CD4-positive, alpha-beta T cell treated with Interleukin-6 at 100 ng/mL for 8 hours (primary cell): ENCODE measurements around the gene DHRS2.
"Not testable (repeated sequence)": the region's sequence is repeated elsewhere in the genome, so short reads cannot be mapped to it uniquely, and the experiment has no call there.

Experiments used
- DNase-seq: peaks from one replicate; pipeline ENCODE4 v3.0.0-alpha.2; 2020; ENCODE audit warnings: mixed read lengths, low spot score

Gene DHRS2

DNA sequence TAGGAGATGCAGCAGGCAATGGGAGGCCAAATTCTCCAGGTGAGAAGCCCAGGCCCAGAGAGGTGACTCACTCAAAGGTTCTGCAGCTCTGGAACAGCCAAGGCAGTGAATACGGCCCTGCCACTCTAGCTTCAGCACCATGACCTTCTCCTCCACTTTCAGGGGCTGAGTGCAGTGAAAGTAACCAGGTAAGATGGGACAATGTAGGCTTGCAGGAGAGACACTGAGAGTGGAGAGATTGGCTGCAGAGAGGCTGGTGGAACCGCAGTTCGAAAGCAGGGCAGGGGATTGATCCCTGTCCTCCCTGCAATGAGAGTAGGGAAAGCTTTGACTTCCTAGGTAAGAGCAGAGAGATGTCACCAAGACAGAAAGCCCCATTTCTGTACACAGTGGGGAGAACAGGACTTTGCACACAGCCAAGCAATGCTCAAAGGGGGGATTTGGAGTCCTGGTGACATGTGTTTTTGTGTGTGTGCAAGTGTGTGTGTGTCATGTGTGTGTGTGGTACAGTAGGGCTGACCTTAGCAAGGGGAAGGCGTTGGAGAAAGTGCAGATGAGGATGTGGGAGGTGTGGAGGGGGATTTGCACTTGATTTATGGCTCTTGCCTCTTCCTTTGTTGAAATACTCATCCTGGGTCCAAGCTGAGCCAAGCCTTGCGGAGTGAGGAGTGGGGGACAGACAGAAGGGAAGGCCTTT lies 12.7 kb downstream of the DHRS2 start:
- no peak for DNase-seq

DNA sequence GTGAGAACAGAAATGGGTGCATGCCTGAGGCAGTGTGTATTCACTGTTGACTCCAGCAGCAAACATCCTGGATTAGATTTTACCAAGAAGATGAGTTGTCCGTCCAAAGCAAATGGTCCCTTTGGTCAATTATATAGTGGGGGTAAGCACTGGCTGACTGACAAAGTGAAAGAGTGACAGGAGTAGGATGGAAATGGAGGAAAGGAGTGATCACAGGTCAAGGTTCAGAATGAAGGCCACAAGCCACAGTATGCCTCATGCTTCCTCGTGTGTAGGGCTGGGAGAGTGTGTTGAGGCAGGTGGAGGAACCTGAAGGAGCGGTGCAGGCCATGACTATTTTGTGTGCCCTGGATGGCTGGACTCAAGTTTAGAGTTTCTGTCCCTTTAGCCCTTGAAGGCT lies 14.3 kb downstream of the DHRS2 start:
- no peak for DNase-seq

DNA sequence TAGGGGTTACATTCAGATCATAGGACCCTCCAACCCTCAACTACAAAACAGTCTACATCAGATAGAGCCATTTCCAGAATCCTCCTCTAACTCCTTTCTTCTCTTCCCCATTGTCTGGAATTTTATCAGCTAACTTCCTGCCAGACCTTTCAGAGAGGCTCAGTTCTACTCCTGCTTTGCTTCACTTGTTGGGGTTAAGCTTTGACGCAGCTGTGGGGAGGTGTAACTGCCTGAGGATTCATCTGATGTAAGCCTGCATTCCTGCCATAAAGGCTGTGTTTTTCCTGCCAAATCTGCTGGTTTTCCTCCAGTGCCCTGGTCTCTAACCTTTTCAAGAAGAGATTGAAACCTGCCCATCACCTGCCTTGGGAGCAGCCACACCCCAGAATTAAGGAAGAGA lies 16.9 kb downstream of the DHRS2 start:
- no peak for DNase-seq

DNA sequence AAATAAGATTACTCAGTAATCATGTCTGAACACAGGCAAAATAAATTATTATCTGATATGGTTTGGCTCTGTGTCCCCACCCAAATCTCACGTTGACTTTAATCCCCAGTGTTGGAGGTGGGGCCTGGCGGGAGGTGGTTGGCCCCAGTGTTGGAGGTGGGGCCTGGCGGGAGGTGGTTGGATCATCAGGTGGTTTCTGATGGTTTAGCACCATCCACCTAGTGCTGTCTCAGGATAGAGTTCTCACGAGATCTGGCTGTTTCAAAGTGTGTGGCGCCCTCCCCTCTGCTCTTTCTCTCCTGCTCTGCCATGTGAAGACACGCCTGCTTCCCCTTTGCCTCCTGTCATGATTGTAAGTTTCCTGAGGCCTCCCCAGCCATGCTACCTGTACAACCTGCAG lies 18.1 kb downstream of the DHRS2 start:
- DNase-seq: no peak

DNA sequence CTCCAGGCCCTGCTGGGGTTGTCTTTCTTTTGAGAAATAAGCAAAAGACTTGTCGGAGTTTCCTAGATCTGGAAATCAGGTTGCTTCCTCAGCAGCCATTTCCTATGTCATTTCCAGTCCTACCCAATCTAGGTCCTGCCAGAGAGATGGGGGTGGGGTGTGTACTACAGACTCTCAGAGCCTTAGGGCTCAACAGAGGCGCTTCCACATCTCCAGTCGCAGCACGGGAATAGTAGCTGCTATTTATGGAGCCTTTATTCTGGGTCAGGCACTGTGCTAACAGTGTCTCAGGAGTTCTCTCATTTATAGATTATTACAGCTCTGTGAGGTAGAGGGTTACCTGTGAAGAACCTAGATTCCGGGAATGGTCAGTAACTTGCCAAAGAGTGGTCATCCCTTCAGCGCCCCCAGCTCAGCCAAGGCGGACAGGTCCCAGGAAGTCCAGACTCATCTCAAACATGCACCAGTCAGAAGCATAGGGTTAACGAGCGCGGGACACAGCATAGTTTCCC lies 21.9 kb downstream of the DHRS2 start:
- DNase-seq: no peak

DNA sequence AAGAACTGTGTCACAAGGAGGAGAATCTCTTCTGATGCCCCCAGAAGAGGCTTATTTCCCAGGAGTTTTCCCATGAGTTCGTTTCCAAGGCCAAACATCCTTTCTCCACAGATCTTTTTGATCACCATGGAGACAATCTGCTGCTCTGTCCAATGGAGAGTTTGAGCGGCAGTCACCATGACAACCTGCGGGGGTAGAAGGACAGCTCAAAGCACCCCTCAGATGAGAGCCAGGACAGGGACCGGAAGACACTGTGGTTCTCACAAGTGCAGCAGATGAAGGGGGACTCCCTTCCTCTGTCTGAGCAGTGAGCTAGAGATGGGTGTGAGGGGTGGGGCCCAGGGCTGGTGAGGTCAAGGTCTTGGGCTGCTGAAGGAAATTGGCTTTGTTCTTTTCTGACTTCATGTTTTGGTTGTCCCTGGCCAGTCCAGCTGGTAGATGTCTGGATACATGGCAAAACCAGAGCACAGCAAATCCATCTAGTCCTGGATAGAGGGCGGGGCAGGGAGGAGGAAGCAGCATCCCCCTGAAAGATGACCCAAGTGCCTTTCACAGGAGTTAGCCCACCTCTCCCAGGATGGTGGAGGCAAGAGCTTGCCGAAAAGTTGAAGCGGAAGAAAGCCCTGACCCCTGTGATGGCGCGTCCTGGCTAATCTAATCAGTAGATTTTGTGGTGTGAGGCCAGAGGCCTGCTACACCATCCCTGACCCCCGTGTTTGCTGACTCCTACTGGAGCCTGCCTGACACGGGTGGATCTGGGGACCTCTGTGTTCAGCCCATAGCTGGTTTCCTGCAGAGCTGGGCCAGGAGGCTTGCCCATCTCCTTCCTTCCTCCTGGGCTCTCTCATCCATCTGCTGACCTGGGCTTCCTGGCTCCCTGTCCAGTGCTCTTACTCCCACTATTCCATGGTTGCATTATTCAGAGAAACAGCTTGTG lies 24.4 kb downstream of the DHRS2 start:
- DNase-seq: no peak

- DNase-seq: no peak
These were observed 25.4 kb downstream of the DHRS2 start for GRCh38 chr14:23661542-23661941.

DNA sequence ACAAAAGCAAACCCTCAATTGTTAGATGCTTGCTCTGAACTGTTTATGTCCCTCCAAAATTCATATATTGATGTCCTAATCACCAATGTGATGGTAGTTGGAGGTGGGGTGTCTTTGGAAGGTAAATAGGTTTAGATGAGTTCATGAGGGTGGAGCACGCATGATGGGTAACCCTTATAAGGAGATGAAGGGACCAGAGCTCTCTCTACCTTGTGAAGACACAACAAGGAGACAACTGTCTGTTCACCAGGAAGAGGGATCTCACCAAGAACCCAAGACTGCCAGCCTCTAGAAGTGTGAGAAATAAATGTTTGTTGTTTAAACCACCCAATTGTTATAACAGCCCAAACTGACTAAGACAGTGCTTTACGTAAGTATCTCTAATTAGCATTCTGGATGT lies 27.0 kb downstream of the DHRS2 start:
- no peak for DNase-seq

GRCh38 chr14:23663711-23664110 lies 27.5 kb downstream of the DHRS2 start:
- DNase-seq: no peak

DNA sequence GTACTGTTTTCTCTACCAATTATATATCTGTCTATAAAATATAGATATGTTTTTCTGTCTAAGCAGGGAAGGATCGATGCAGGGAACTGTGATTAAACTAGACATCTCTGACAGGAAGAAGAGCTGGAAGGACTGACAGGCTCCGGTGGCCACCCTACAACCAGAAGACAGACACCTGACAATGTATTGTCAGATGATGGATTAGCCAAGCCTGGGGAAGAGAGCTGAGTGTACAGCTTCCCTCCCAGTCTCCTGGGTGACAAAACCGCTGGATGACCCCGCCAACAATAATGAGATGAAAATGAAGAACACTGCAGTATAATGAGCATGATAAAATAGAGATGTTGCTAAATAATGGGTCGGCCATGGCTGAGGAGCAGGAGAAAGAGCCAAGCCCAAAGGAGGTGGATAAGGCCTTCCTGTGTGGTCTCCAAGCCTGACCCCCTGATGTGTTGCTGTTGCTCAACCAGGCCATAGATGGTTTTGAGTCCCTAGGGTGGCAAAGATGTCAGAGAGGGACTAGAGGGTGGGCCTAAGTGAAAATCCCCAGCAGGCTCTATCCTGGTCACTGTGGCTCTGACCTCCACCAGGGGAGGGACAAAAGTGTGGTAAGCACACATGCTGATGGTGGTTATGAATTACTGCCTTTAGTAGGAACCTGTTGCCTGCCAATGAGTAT lies 28.2 kb downstream of the DHRS2 start:
- DNase-seq: no peak

DNA sequence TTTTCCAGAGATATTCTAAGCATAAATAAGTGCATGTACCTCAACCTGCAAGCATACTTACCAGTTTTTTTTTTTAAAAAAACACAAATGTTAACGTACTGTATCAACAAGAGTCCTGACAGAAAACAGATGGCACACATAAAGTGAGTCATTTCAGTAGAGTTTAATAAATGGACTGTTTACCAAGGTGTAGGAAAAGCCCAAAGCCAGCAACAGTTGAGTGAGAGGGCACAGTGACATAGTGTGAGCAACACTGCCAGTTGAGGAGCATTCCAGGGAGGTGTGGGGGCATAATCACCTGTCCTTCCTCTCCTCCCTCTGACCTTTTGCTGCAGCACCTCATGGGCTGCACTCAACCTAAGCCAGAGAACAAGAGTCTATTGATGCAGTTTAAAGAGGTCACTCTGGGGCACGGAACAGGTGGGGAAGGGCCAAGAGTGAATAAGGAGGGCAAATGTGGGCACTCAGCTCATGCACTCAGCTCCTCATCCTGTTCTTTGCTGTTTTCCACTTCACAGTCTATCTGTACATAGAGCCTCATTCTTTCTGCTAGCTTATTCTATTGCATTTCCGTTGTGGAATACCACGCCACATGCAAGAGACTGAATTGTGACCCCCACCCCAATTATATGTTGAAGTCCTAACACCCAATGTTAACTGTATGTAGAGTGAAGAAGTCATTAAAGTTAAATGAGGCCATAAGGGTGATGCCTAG lies 29.3 kb downstream of the DHRS2 start:
- DNase-seq: no peak

- DNase-seq: no peak
These were observed 31.0 kb downstream of the DHRS2 start for GRCh38 chr14:23667134-23667533.

GRCh38 chr14:23669441-23669840 lies 33.3 kb downstream of the DHRS2 start:
- no peak for DNase-seq

DNA sequence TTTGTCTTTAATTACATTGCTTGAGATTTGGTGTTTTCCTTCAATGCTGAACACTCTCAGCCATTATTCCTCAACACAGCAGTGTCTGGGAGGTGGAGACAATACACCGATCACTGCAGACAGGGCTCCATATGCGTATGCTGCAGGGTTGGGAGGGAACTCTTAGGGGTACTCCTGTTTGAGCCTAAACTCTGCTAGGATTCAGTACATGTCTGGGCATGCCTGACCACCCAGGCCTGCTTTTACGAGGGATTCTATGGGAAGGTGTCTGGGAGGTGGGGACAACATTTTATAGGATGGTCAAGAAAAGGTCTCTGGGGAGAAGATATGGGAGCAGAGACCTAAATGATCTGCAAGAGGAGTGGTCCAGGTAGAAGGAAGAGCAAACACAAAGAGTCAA lies 34.3 kb downstream of the DHRS2 start:
- no peak for DNase-seq

DNA sequence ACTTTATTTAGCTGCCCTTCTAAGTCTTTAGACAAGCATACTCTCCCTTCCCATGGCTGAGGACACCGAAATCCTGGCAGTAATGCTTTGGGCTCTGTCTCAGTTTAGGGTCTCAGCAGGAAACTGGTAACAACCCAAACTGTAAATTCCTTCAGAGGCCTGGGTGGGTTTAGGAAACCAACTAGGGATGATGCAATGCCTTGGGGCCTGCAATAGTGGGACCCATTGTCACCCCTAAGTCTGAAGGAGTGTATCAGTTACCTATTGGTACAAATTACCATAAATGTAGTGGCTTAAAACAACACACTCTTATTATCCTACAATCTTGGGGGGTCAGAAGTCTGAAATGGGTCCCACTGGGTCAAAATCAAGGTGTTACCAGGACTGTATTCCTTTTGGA lies 36.0 kb downstream of the DHRS2 start:
- no peak for DNase-seq

- no peak for DNase-seq
These were observed 39.2 kb downstream of the DHRS2 start for GRCh38 chr14:23675337-23675736.

GRCh38 chr14:23675906-23676305 lies 39.7 kb downstream of the DHRS2 start:
- no peak for DNase-seq

GRCh38 chr14:23681337-23681736 lies 45.2 kb downstream of the DHRS2 start:
- DNase-seq: no peak

GRCh38 chr14:23689709-23690514 lies 53.7 kb downstream of the DHRS2 start:
- not testable (repeated sequence) for DNase-seq

DNA sequence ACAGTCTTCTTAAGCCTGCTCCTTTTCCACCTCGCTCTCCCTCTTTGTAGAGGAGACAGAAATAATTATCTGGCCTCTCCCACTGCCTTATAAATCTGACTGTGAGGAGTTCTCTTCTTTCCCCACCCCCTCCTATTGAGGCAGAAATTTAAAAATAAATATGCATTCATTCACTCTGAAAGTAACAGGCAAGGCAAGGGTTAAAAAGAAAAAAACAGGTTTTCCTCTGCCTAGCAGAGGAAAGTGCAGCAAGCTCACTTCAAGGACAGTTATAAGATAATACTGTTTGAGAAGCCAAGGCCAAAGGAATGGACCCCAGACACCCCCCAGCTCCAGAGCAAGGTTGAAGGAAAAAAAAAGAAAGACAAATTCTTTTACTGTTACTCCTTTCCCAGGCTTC lies 56.3 kb downstream of the DHRS2 start:
- DNase-seq: no peak

- no peak for DNase-seq
These were observed 57.1 kb downstream of the DHRS2 start for GRCh38 chr14:23693252-23693775.
